Mesenteric fat pad (tissue), 1 donor: ENCODE results near the gene GOLGA6D. TPM values are rescaled to one million over a fixed set of nuclear protein-coding genes. Genes with fewer than 3 reads are reported as not detected.
"Not testable (repeated sequence)": the region's sequence is repeated elsewhere in the genome, so short reads cannot be mapped to it uniquely, and the experiment has no call there.

ENCODE experiments used
- DNase-seq: peaks from one replicate; pipeline ENCODE4 v3.0.0-alpha.2; 2020; ENCODE audit warnings: low spot score
- total RNA-seq: library from RNA; stranded (reverse); fragmentation: NEBNext Ultra II Directional; extraction: Animal tissue kit (Norgen Biotek cat#: 25700); gene quantifications from one replicate; pipeline ENCODE4 v1.2.1, GENCODE V29; 2021
- donor health status: DM: yes; HTN: yes; CAD: no.

GOLGA6D gene
- total RNA-seq, 1 donor from 2014 or later = not detected

- DNase-seq = not testable (repeated sequence)
Observed at GRCh38 chr15:75332093-75332492, 49.5 kb downstream of the GOLGA6D start.

- DNase-seq = not testable (repeated sequence)
Observed at GRCh38 chr15:75333654-75334419, 51.2 kb downstream of the GOLGA6D start.

- DNase-seq = no peak
Observed at GRCh38 chr15:75335313-75335704, 52.7 kb downstream of the GOLGA6D start.

- peak; percentile 98 for DNase-seq
Observed at GRCh38 chr15:75335705-75336355, 53.2 kb downstream of the GOLGA6D start, which contains the start of gene COMMD4. TSS of gene COMMD4 (plus strand) at chr15:75336063. CDS start at chr15:75336090, 27 bp downstream.

GRCh38 chr15:75338661-75339240 is 56.1 kb downstream of the GOLGA6D start:
- no peak for DNase-seq

GRCh38 chr15:75339531-75340240 is 57.1 kb downstream of the GOLGA6D start:
- no peak for DNase-seq

- no peak for DNase-seq
Observed at GRCh38 chr15:75342221-75342620, 59.6 kb downstream of the GOLGA6D start.

- not testable (repeated sequence) for DNase-seq
Observed at GRCh38 chr15:75343953-75344352, 61.3 kb downstream of the GOLGA6D start.

Other genes with a start within 250 kb of the GOLGA6D start
- 31.7 TPM for gene C15orf39, start 81.0 kb upstream of the GOLGA6D start, total RNA-seq
- gene GOLGA6C, start 24.5 kb upstream of the GOLGA6D start, total RNA-seq = not detected
- 41.5 TPM for gene COMMD4, start 53.2 kb downstream of the GOLGA6D start, total RNA-seq
- 17.9 TPM for gene NEIL1, start 64.2 kb downstream of the GOLGA6D start, total RNA-seq
- 208 TPM for gene MAN2C1, start 85.8 kb downstream of the GOLGA6D start, total RNA-seq
- gene SIN3A, start 168.9 kb downstream of the GOLGA6D start, total RNA-seq = 41.9 TPM